ENCODE results near the gene PSMB2. TPM values are rescaled to one million over a fixed set of nuclear protein-coding genes. Genes with fewer than 3 reads are reported as not detected.

The PSMB2 gene
- total and polyA plus RNA-seq, 2 of the 8 experiments (the other 6 are each of a cell fraction or from before 2014, with no cell fraction given) = 91.4 to 101 TPM

DNA sequence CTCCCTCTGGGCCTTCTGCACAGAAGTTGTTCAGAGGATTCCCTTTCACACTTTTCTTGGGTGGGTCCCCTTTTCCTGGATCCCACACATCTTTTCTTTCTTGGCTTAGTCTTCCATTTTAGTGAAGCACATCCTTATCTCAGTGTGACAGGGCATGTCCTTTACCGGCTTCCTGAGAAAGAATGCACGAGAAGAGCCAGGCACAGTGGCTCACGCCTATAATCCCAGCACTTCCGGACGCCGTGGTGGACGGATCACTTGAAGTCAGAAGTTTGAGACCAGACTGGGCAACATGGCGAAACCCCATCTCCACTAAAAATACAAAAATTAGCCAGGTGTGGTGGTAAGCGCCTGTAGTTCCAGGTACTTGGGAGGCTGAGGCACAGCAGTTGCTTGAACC is 22.1 kb upstream of the PSMB2 start (continued):
- TF ChIP-seq BRCA1 (IDR thresholded peaks at IDR 0.05; ENCODE audit: low read depth, low read length) = no peak

Measured in H1 (cell line).